HEK293T (cell line): Measurements from ENCODE around the gene GMPR2.

Experiments used
- CTBP1 ChIP-seq: fragments of 450-650 bp; IDR thresholded peaks from 2 replicates; pipeline ENCODE4 v1.6.1; 2016; ENCODE audit warnings: borderline replicate concordance
- FOXK2 ChIP-seq: fragments of 450-650 bp; IDR thresholded peaks from 2 replicates; pipeline ENCODE4 v1.6.1; 2016; ENCODE audit warnings: mild to moderate bottlenecking
- FOXM1 ChIP-seq: fragments of 450-650 bp; IDR thresholded peaks from 2 replicates; pipeline ENCODE4 v1.6.1; 2017; ENCODE audit warnings: mild to moderate bottlenecking, borderline replicate concordance
- HDGF ChIP-seq: fragments of 450-650 bp; IDR thresholded peaks from 2 replicates; pipeline ENCODE4 v1.6.1; 2017; ENCODE audit warnings: antibody characterized with exemption, borderline replicate concordance
- LEF1 ChIP-seq: fragments of 450-650 bp; IDR thresholded peaks from 2 replicates; pipeline ENCODE4 v1.6.1; 2017; ENCODE audit warnings: mild to moderate bottlenecking, borderline replicate concordance
- NFRKB ChIP-seq: fragments of 450-650 bp; IDR thresholded peaks from 2 replicates; pipeline ENCODE4 v1.6.1; 2016; ENCODE audit warnings: mild to moderate bottlenecking, moderate library complexity
- PKNOX1 ChIP-seq: fragments of 450-650 bp; IDR thresholded peaks from 2 replicates; pipeline ENCODE4 v1.6.1; 2016
- SP1 ChIP-seq: fragments of 450-650 bp; IDR thresholded peaks from 2 replicates; pipeline ENCODE4 v1.6.1; 2017
- SUZ12 ChIP-seq: fragments of 450-650 bp; IDR thresholded peaks from 2 replicates; pipeline ENCODE4 v1.6.1; 2016; ENCODE audit warnings: mild to moderate bottlenecking
- TARDBP ChIP-seq: fragments of 450-650 bp; IDR thresholded peaks from 2 replicates; pipeline ENCODE4 v1.6.1; 2016
- ZNF384 ChIP-seq: fragments of 450-650 bp; IDR thresholded peaks from 2 replicates; pipeline ENCODE4 v1.6.1; 2016

- TF ChIP-seq NFRKB (no peak), FOXK2 (no peak), PKNOX1 (no peak), SP1 (no peak), HDGF (no peak), FOXM1 (no peak), TARDBP (no peak), SUZ12 (no peak), LEF1 (no peak), ZNF384 (no peak), CTBP1 (no peak)
These were observed 48.9 kb downstream of the GMPR2 start for GRCh38 chr14:24281636-24282035.
